Lower leg skin (tissue), 3 donors: Measurements from ENCODE around the gene RAB3C.

Experiments
- POLR2A ChIP-seq, 2 donors: fragments of 450-650 bp; IDR thresholded peaks; one replicate each; pipeline ENCODE4 v1.6.1; 2016 to 2017; ENCODE audit warnings: antibody characterized with exemption in 2 of 2, mild to moderate bottlenecking in 1 of 2, moderate library complexity in 1 of 2
- TF ChIP-seq, protein P1 (sequence below), 3 donors: fragments of 450-650 bp; IDR thresholded peaks; one replicate each; pipeline ENCODE4 v1.5.1; 2016; ENCODE audit warnings: antibody characterized with exemption in 3 of 3, mild to moderate bottlenecking in 3 of 3, moderate library complexity in 2 of 3

GRCh38 chr5:58543723-58544122, 39.2 kb upstream of the RAB3C start:
- TF ChIP-seq, protein P1, sequence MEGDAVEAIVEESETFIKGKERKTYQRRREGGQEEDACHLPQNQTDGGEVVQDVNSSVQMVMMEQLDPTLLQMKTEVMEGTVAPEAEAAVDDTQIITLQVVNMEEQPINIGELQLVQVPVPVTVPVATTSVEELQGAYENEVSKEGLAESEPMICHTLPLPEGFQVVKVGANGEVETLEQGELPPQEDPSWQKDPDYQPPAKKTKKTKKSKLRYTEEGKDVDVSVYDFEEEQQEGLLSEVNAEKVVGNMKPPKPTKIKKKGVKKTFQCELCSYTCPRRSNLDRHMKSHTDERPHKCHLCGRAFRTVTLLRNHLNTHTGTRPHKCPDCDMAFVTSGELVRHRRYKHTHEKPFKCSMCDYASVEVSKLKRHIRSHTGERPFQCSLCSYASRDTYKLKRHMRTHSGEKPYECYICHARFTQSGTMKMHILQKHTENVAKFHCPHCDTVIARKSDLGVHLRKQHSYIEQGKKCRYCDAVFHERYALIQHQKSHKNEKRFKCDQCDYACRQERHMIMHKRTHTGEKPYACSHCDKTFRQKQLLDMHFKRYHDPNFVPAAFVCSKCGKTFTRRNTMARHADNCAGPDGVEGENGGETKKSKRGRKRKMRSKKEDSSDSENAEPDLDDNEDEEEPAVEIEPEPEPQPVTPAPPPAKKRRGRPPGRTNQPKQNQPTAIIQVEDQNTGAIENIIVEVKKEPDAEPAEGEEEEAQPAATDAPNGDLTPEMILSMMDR (IDR thresholded peaks at IDR 0.05), result no peak
- TF ChIP-seq POLR2A (IDR thresholded peaks at IDR 0.05), result no peak
